ENCODE results near the gene CEP350.

GRCh38 chr1:180135535-180135934 is 180.9 kb downstream of the CEP350 start:
- no peak for TF ChIP-seq EZH2 (IDR thresholded peaks at IDR 0.05; ENCODE audit: borderline replicate concordance, low read depth, low read length, poor library complexity, severe bottlenecking)
- no peak for TF ChIP-seq CTCF (conservative IDR thresholded peaks at IDR 0.05; ENCODE audit: low read depth, low read length)
